ENCODE measurements around the gene NTSR1. TPM values are rescaled to one million over a fixed set of nuclear protein-coding genes. Genes with fewer than 3 reads are reported as not detected.

The NTSR1 gene
- total RNA-seq (under 1 TPM in 2 of 9 donors, not detected in 7; 0.11 to 0.14 TPM), polyA plus RNA-seq (under 1 TPM in 1 of 3 donors, not detected in 2; 0.03 TPM)
- long read RNA-seq, donor 1 = 0 reads
- long read RNA-seq, donor 2 = 0 reads
- long read RNA-seq, donor 3 = 0 reads
- long read RNA-seq, donor 4 = 0 reads
- long read RNA-seq, donor 5 = 0 reads
- long read RNA-seq, donor 6 = 0 reads
- long read RNA-seq, donor 7 = 0 reads
- long read RNA-seq, donor 8 = 0 reads
- long read RNA-seq, donor 9 = 0 reads
- long read RNA-seq, donor 10 = 0 reads

DNA sequence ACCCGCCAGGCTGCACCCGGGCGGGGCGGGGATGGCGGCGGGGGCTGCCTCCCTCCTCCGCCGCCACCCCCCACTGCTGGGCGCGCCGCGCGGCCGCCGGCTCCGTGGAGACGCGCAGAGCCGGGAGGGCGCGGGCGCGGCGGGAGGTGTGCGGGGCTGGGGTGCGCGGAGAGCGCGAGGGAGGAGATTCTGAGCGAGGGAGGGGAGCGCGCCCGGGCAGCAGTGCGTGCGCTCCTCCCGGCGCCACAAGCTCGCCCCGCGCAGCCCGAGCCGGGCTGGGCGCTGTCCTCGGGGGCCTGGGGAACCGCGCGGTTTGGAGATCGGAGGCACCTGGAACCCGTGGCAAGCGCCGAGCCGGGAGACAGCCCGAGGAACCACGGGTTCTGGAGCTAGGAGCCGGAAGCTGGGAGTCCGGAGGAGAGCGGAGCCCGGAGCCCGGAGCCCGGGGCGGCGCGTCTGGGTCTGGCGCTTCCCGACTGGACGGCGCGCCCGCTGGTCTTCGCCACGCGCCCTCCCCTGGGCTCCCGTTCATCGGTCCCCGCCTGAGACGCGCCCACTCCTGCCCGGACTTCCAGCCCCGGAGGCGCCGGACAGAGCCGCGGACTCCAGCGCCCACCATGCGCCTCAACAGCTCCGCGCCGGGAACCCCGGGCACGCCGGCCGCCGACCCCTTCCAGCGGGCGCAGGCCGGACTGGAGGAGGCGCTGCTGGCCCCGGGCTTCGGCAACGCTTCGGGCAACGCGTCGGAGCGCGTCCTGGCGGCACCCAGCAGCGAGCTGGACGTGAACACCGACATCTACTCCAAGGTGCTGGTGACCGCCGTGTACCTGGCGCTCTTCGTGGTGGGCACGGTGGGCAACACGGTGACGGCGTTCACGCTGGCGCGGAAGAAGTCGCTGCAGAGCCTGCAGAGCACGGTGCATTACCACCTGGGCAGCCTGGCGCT, at the start of gene NTSR1:
TSS of gene NTSR1 (plus strand) at position 246 of the 946 bp plus-strand sequence. CDS start at position 618, 372 bp downstream.
- Histone ChIP-seq H3K36me3 (replicated peaks in 1 of 2) (no peaks in the 10 kb centered on the region), H3K9me3 (replicated peaks in 1 of 3) (no peaks in the 10 kb centered on the region), H3K4me1 (replicated peaks in 1 of 2) (peaks cover 0 to 6% of the 10 kb centered on the region in 2 donors), H3K4me3 (no peak within 1 kb of the TSS), H3K27ac (no peak within 1 kb of the TSS), H3K27me3 (peaks cover 42% of the 10 kb centered on the region)
- WGBS, 4 donors = 8 to 61% (median 9%) methylated on average over 14 to 123 of the region's 124 CpGs
- intact Hi-C loops (cut with DNase I) = no loop called here
- TF ChIP-seq, protein P1, sequence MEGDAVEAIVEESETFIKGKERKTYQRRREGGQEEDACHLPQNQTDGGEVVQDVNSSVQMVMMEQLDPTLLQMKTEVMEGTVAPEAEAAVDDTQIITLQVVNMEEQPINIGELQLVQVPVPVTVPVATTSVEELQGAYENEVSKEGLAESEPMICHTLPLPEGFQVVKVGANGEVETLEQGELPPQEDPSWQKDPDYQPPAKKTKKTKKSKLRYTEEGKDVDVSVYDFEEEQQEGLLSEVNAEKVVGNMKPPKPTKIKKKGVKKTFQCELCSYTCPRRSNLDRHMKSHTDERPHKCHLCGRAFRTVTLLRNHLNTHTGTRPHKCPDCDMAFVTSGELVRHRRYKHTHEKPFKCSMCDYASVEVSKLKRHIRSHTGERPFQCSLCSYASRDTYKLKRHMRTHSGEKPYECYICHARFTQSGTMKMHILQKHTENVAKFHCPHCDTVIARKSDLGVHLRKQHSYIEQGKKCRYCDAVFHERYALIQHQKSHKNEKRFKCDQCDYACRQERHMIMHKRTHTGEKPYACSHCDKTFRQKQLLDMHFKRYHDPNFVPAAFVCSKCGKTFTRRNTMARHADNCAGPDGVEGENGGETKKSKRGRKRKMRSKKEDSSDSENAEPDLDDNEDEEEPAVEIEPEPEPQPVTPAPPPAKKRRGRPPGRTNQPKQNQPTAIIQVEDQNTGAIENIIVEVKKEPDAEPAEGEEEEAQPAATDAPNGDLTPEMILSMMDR (IDR thresholded peaks at IDR 0.05) = no peak
- TF ChIP-seq POLR2A (IDR thresholded peaks at IDR 0.05) = no peak
- DNase-seq = no peak

DNA sequence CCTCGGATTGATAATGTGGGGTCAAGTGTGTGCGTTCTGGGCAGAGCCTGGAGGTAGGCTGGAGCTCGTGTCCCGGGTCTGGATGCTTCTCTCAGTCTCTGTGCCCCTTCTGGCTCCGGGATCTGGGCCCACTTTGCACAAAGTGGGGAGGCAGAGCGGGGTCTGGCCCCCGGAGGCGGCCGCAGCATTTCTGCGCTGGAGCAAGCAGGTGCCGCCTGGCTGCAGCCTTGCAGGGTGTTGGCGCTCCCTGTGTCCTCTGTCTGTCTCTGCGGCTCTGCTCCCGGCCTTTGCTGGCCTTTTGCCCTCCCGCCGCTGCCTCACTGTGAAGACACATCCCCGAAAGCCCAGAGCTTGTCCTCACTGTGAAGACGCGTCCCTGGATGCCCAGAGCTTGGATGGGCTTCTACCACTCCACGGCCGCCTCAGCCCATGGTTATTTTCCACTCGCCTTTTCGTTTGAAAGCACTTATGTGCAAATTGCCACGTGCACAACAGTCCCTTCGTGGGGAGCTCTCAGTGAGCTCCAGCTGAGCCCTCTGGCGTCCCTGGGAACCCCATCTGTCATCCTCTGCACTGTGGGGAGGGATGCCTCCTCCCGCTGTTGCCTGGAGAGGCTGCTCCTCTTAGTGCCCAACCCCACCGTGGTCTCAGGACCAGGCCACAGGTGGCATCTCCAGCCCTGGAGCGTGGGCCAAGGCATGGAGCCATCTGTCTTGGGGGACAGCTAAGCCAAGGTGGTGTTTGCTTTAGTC, 49.0 kb upstream of the NTSR1 start:
- Histone ChIP-seq H3K4me3 (no peak overlapping the region), H3K36me3 (replicated peaks in 1 of 2) (no peaks in the 10 kb centered on the region), H3K9me3 (replicated peaks in 1 of 3) (no peaks in the 10 kb centered on the region), H3K27me3 (no peaks in the 10 kb centered on the region), H3K27ac (no peak overlapping the region), H3K4me1 (replicated peaks in 1 of 2) (peaks cover 0 to 5% of the 10 kb centered on the region in 2 donors)
- TF ChIP-seq POLR2A (IDR thresholded peaks at IDR 0.05) = no peak
- TF ChIP-seq, protein P1 (IDR thresholded peaks at IDR 0.05) = no peak
- intact Hi-C loops (cut with DNase I) = loop anchor here in 1 of 2 donors (5.0 kb wide), 1 partner anchor 133 kb away; no protein-coding TSS in a partner anchor
- no peak for DNase-seq
- WGBS, 4 donors = 93 to 96% (median 94%) methylated on average over 18 to 29 of the region's 29 CpGs

DNA sequence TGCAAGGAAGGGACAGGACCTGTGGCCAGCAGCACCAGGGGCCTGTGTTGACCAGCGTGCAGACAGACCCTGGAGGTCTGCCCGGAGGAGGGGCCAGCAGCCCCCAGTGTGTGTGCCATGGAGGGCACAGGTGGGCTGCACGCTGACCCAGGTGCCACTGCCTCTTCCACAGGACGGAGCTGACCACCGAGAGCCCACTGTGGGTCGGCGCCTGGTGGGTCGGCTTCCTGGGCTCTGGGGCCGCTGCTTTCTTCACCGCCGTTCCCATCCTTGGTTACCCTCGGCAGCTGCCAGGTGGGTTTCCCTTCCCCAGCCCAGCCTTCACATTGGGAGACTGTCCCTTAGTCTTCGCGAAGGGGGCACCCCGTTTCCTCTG, 48.4 kb upstream of the NTSR1 start:
- no peak overlapping the region for H3K27ac ChIP-seq
- WGBS, 4 donors = 89 to 97% (median 93%) methylated on average over 13 to 15 of the region's 15 CpGs
- intact Hi-C loops (cut with DNase I) = loop anchor here in 1 of 2 donors (5.0 kb wide), 1 partner anchor 132 kb away; no protein-coding TSS in a partner anchor
- H3K36me3 ChIP-seq (replicated peaks in 1 of 2) = no peaks in the 10 kb centered on the region
- H3K9me3 ChIP-seq (replicated peaks in 1 of 3) = no peaks in the 10 kb centered on the region
- DNase-seq = no peak
- H3K27me3 ChIP-seq = no peaks in the 10 kb centered on the region
- H3K4me3 ChIP-seq = no peak overlapping the region
- TF ChIP-seq, protein P1 (IDR thresholded peaks at IDR 0.05) = no peak
- no peak for TF ChIP-seq POLR2A (IDR thresholded peaks at IDR 0.05)
- peaks cover 0 to 5% of the 10 kb centered on the region in 2 donors for H3K4me1 ChIP-seq (replicated peaks in 1 of 2)
